Endothelial cell of umbilical vein (primary cell): Measurements from ENCODE around the gene GALNT2. TPM values are rescaled to one million over a fixed set of nuclear protein-coding genes. Genes with fewer than 3 reads are reported as not detected.

Experiments used
- BruUV-seq: library from RNA; stranded (reverse); fragments of 400-500 nt; replicated peaks from 2 replicates; lab custom pipeline; 2021; lab: Mats Ljungman, UMichigan
- CTCF ChIA-PET: fragments of 300-600, 350-600 bp; sonication (Branson Sonifier 250); formaldehyde crosslinking; loops from one replicate; lab custom pipeline; 2021; ENCODE audit warnings: antibody characterized with exemption, inconsistent platforms; lab: Charles Lee
- POLR2A ChIA-PET: fragments of 300-600, 350-600 bp; sonication (Branson Sonifier 250); formaldehyde crosslinking; loops from one replicate; lab custom pipeline; 2021; ENCODE audit warnings: antibody characterized with exemption, inconsistent platforms; lab: Charles Lee
- DNase-seq: peaks from one replicate; pipeline ENCODE4 v3.0.0-alpha.2; 2011; ENCODE audit warnings: low read depth, low spot score
- FAIRE-seq: peaks from 2 replicates; lab custom pipeline; 2011; peaks lifted over from hg19 to GRCh38; lab: Jason Lieb, UNC
- H2AFZ ChIP-seq: 2 replicates; pipeline ENCODE4 v1.6.0; 2012; ENCODE audit warnings: low read depth, low read length, control low read depth, inconsistent platforms
- H3K27ac ChIP-seq: 2 replicates; pipeline ENCODE4 v1.5.1; 2011; ENCODE audit warnings: low read depth, mild to moderate bottlenecking, control low read depth, low read length, moderate library complexity; ENCODE audit not compliant: insufficient read depth
- H3K27me3 ChIP-seq, 2 experiments: 2 replicates each; pipeline versions ENCODE4 v1.6.0 to v1.6.1; 2011; ENCODE audit warnings: low read length in 2 of 2, mixed read lengths in 1 of 2; ENCODE audit not compliant: control insufficient read depth in 2 of 2, insufficient read depth in 2 of 2
- H3K36me3 ChIP-seq, 2 experiments: 2 replicates in 1 of 2; 3 replicates in 1 of 2; pipeline ENCODE4 v1.5.1; 2011; ENCODE audit warnings: low read length in 2 of 2, mild to moderate bottlenecking in 1 of 2, moderate library complexity in 1 of 2; ENCODE audit not compliant: control insufficient read depth in 2 of 2, insufficient read depth in 2 of 2; ENCODE audit errors: extremely low read depth in 1 of 2
- H3K4me1 ChIP-seq: 3 replicates; pipeline ENCODE4 v1.5.1; 2011; ENCODE audit warnings: mild to moderate bottlenecking, low read length; ENCODE audit not compliant: control insufficient read depth, insufficient read depth; ENCODE audit errors: extremely low read depth
- H3K4me2 ChIP-seq: 2 replicates; pipeline ENCODE4 v1.6.1; 2011; ENCODE audit warnings: low read length, control low read depth, mixed read lengths; ENCODE audit not compliant: insufficient read depth
- H3K4me3 ChIP-seq, 3 experiments: fragments of 200-600 bp in 1 of 3; sonication (generic), shearing (Covaris generic) in 1 of 3; replicated peaks in 1 of 3; 2 replicates each; pipeline ENCODE4 v1.5.1; 2011 to 2016; ENCODE audit warnings: control low read depth in 3 of 3, low read length in 3 of 3, mild to moderate bottlenecking in 2 of 3, inconsistent platforms in 1 of 3, low read depth in 1 of 3, moderate library complexity in 1 of 3; ENCODE audit not compliant: insufficient read depth in 1 of 3
- H3K79me2 ChIP-seq: 2 replicates; pipeline ENCODE4 v1.6.0; 2012; ENCODE audit warnings: low read length, inconsistent platforms; ENCODE audit not compliant: control insufficient read depth, insufficient read depth
- H3K9ac ChIP-seq: replicated peaks from 2 replicates; pipeline ENCODE3; 2011; ENCODE audit warnings: low read length, control low read depth; ENCODE audit not compliant: insufficient read depth; ENCODE audit errors: extremely low read depth
- H3K9me1 ChIP-seq: replicated peaks from 3 replicates; pipeline ENCODE4 v1.6.0; 2011; ENCODE audit warnings: mild to moderate bottlenecking, low read length; ENCODE audit not compliant: control insufficient read depth, insufficient read depth; ENCODE audit errors: extremely low read depth
- H3K9me3 ChIP-seq: replicated peaks from 2 replicates; pipeline ENCODE4 v1.5.1; 2012; ENCODE audit warnings: low read length, inconsistent platforms; ENCODE audit not compliant: control insufficient read depth, insufficient read depth
- H4K20me1 ChIP-seq: replicated peaks from 2 replicates; pipeline ENCODE3; 2011; ENCODE audit warnings: mild to moderate bottlenecking, low read length; ENCODE audit not compliant: control insufficient read depth, insufficient read depth; ENCODE audit errors: extremely low read depth
- FOS ChIP-seq: IDR thresholded peaks from 2 replicates; pipeline ENCODE4 v1.6.1; 2011; ENCODE audit warnings: mild to moderate bottlenecking, low read length, moderate library complexity, borderline replicate concordance; ENCODE audit not compliant: insufficient read depth
- POLR2AphosphoS5 ChIP-seq: IDR thresholded peaks from 2 replicates; pipeline ENCODE4 v1.6.1; 2012; ENCODE audit warnings: low read depth, mild to moderate bottlenecking, control low read depth, low read length, moderate library complexity; ENCODE audit not compliant: insufficient read depth
- dilution Hi-C: fragments of 300-500 bp; cut with MboI; formaldehyde crosslinking; loops from one replicate; pipeline ENCODE4 v1.15.0; 2019; ENCODE audit warnings: low sequenced_read_pairs; ENCODE audit not compliant: extremely low pct_ligation_motif_present
- intact Hi-C: fragments of 100-400 bp; cut with micrococcal nuclease; formaldehyde crosslinking; loops from one replicate; pipeline ENCODE4 v1.10.0; 2022
- polyA plus RNA-seq, 4 experiments: library from polyadenylated mRNA; depleted of rRNA in 3 of 4; stranded (reverse) in 3 of 4; unstranded in 1 of 4; fragments of >200 nt; gene quantifications; 2 replicates each; pipeline versions ENCODE4 v1.2.1 to v1.2.3, GENCODE V29; 2011 to 2012; ENCODE audit warnings: missing spikeins in 1 of 4
- total RNA-seq: library from RNA; stranded (reverse); gene quantifications from 2 replicates; pipeline ENCODE4 v1.2.3, GENCODE V29; 2021
- TF ChIP-seq, protein P1 (sequence below), 2 donors: IDR thresholded peaks; 1 replicate in 1 of 2; 2 replicates in 1 of 2; pipeline ENCODE4 v1.5.1; 2011; ENCODE audit warnings: low read length in 2 of 2, mild to moderate bottlenecking in 2 of 2, moderate library complexity in 2 of 2, control low read depth in 1 of 2, inconsistent platforms in 1 of 2, low read depth in 1 of 2; ENCODE audit not compliant: insufficient read depth in 1 of 2; ENCODE audit errors: extremely low read depth in 1 of 2

The GALNT2 gene
- total and polyA plus RNA-seq, 2 donors (not counting 3 experiments of a cell fraction or from before 2014, with no cell fraction given), result 56.3 to 77.5 TPM

DNA sequence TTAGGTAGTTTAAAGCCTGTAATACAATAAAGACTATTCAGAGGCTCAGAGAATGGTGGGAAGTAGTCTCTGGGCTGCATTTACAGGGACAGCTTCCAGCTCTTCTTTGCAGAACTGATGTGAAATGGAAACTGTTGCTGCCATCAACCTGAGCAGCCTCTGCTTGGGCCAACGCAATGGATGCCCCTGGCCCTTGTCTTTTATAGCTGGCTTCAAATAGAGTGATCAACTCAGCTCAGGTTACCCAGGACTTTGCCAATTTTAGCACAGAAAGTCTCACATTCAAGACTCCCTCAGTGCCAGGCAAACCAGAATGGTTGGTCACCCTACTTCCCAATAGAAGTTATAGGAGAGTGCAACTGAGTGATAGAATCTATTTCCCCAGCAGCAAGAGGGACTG is 18.1 kb upstream of the GALNT2 start:
- no peak overlapping the region for H3K4me3 ChIP-seq
- H3K9me1 ChIP-seq, result no peaks in the 10 kb centered on the region
- dilution Hi-C loops (no loop called here), intact Hi-C loops (no loop called here)
- no peaks in the 10 kb centered on the region for H3K79me2 ChIP-seq
- no peaks in the 10 kb centered on the region for H3K4me1 ChIP-seq
- TF ChIP-seq, protein P1, sequence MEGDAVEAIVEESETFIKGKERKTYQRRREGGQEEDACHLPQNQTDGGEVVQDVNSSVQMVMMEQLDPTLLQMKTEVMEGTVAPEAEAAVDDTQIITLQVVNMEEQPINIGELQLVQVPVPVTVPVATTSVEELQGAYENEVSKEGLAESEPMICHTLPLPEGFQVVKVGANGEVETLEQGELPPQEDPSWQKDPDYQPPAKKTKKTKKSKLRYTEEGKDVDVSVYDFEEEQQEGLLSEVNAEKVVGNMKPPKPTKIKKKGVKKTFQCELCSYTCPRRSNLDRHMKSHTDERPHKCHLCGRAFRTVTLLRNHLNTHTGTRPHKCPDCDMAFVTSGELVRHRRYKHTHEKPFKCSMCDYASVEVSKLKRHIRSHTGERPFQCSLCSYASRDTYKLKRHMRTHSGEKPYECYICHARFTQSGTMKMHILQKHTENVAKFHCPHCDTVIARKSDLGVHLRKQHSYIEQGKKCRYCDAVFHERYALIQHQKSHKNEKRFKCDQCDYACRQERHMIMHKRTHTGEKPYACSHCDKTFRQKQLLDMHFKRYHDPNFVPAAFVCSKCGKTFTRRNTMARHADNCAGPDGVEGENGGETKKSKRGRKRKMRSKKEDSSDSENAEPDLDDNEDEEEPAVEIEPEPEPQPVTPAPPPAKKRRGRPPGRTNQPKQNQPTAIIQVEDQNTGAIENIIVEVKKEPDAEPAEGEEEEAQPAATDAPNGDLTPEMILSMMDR (IDR thresholded peaks at IDR 0.05; ENCODE audit: extremely low read depth in 1 of 2, insufficient read depth in 1 of 2, low read depth in 1 of 2, low read length in 2 of 2), result no peak
- no peak for TF ChIP-seq POLR2AphosphoS5
- FAIRE-seq, result no peak
- no peak overlapping the region for H3K9ac ChIP-seq
- BruUV-seq, result no TSS peak
- H4K20me1 ChIP-seq, result no peaks in the 10 kb centered on the region
- no peak overlapping the region for H3K4me2 ChIP-seq
- peaks cover 0 to 8% of the 10 kb centered on the region in 2 experiments for H3K27me3 ChIP-seq
- POLR2A ChIA-PET, result no interaction called here
- no peak overlapping the region for H3K27ac ChIP-seq
- H3K36me3 ChIP-seq, result no peaks in the 10 kb centered on the region
- no peaks in the 10 kb centered on the region for H3K9me3 ChIP-seq
- CTCF ChIA-PET, result no interaction called here
- H2AFZ ChIP-seq, result no peak overlapping the region
- DNase-seq, result no peak

DNA sequence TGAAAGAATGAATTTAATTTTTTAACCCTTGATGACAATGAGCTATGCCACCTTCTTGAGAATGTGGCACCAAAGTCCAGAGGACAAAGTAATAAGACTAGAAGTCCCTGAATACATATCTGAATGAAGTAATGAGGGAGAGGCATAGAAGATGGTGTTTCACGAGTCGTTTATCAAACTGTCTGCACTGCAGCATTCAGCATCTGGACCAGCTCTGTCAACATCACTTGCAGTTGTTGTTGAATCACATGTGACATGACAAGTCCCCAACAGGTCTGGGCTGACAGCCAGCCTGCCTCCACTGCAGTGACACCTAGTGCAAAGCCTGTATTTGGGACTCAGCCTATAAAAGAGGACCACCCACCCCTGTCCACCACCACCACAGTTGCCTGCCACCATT is 17.3 kb upstream of the GALNT2 start:
- CTCF ChIA-PET, result no interaction called here
- BruUV-seq, result no TSS peak

More for the DNA sequence above, 17.3 kb upstream of the GALNT2 start:
- intact Hi-C loops, result no loop called here
- FAIRE-seq, result no peak
- no peak for DNase-seq
- H4K20me1 ChIP-seq, result no peaks in the 10 kb centered on the region
- no peak overlapping the region for H3K9ac ChIP-seq
- H3K27me3 ChIP-seq, result peaks cover 0 to 8% of the 10 kb centered on the region in 2 experiments
- no peak overlapping the region for H3K4me3 ChIP-seq
- H3K27ac ChIP-seq, result no peak overlapping the region
- no peak overlapping the region for H3K4me2 ChIP-seq
- POLR2A ChIA-PET, result no interaction called here
- no peak for TF ChIP-seq FOS
- H3K9me1 ChIP-seq, result no peaks in the 10 kb centered on the region
- no peaks in the 10 kb centered on the region for H3K36me3 ChIP-seq
- dilution Hi-C loops, result no loop called here
- H3K9me3 ChIP-seq, result no peaks in the 10 kb centered on the region
- H3K4me1 ChIP-seq, result no peaks in the 10 kb centered on the region
- no peak overlapping the region for H2AFZ ChIP-seq
- H3K79me2 ChIP-seq, result no peaks in the 10 kb centered on the region
